Measurements from ENCODE around the gene EVX1.

The EVX1 gene

DNA sequence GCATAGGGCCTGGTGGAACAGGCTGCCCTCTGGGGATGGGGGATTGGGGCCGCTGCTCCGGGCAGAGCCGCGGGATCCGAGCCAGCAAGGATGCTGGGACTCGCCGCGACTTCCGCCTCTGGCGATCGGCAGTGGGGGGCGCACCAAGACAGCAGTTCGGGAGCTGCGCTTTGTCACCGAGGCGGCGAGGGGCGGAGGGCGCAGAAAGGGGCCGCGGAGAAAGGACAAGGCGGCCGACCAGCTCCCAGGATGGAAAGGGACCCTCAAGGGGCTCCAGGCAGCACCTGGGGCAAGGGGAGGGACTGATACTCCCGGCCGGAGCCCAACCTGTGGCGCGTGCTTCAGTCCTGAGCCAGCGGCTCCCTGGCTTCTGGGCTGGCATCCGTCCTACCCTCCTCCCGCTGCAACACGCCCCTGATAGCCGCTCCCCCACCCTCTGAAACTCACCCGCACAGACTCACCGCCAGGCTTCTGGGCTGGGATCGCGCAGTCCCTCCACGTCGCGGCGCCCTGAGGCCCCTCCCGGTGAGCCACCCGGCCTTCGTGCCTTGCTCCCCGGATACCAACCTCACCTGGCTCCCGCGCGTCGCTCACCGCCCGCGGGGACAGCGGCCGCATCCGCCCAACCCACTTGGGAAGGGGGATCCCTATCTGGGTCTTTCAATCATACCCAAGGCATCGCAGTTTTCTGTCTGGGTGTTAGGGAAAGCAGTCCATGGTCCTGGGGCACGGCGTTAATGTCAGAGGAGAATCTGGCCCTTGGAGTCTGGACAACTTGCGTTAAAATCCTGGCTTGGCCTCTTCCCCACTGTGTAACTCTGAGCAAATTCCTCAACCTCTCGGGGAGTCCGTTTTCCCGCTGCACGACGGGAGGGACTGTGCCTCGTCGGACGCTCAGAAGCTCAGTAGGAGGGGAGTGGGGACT is 7.0 kb upstream of the EVX1 start:
- no peak for DNase-seq

GRCh38 chr7:27237735-27238334 is 4.8 kb upstream of the EVX1 start:
- DNase-seq = no peak

- DNase-seq = no peak
Observed at GRCh38 chr7:27238979-27239386, 3.6 kb upstream of the EVX1 start.

DNA sequence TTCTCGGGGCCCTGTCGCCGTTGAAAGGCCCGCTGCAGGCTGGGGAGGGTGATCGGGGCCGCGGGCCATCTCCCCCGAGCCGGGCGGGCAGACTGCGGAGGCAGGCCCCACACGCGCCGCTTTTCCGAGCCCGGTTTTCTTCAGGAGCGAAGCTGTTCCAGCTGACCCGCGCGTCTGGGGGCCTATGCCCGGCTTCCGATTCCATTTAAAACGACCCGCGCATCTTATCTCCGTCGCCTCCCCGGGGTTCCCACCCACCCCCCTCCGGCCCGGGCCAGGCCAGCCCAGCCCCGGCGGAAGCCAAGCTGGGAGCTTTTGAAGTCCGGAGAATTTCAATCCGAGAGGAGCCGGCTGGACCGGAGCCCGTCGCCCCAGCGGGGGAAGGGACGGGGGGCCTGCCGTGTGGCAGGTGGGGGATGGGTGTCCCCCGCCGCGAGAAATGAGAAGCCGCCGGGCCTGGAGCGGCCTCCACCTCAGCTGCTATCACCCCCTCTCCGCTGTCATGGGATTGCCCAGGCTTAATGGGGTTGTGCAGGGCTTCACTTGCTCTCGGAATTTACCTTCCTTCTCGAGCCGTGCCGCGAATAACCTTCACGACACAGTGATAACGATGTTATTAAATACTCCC is 3.1 kb upstream of the EVX1 start:
- no peak for DNase-seq

- DNase-seq = no peak
Observed at GRCh38 chr7:27240015-27240731, 2.4 kb upstream of the EVX1 start.

DNA sequence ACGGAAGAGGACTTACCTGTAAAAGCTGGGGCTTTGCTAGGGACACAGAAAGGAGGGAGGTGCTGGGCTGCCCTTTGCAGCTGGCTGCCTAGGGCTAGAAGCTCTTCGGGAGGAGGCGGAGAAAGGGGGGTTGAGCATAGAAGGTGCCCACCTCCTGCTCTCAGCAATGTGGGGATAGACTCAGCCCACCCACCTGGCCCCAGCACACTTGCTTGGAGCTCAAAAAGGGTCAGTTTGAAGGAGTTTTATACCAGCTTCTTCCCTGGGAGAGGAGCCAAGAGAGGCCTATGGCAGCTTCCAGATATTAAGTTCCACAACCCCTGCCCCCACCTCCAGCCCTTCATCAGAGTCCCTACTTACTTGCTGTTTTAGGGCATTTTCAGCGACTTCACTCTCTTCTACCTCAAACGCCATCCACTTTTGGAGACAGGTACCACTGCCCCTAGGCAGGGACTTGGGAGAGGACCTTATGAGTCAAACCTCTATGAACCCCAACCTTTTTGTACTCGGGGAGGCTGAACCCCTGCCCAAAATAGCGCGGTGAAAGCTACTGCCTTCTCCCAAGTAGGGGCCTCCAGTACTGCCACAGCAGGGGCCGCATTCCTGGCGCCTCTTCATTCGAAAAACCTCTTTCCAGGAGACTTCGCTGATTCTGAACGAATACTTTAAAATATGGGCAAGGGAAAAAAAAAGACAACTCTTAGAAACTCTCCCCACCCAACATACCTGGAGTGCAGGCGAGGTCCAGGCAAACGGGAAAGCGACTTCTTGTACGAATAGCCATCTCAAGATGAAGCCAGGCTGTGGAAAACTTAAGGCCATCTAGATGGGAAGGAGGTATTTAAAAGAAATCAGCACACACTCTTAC is 1.2 kb upstream of the EVX1 start:
- no peak for DNase-seq

- no peak for DNase-seq
Observed at GRCh38 chr7:27242154-27242553, 448 bp upstream of the EVX1 start.

DNA sequence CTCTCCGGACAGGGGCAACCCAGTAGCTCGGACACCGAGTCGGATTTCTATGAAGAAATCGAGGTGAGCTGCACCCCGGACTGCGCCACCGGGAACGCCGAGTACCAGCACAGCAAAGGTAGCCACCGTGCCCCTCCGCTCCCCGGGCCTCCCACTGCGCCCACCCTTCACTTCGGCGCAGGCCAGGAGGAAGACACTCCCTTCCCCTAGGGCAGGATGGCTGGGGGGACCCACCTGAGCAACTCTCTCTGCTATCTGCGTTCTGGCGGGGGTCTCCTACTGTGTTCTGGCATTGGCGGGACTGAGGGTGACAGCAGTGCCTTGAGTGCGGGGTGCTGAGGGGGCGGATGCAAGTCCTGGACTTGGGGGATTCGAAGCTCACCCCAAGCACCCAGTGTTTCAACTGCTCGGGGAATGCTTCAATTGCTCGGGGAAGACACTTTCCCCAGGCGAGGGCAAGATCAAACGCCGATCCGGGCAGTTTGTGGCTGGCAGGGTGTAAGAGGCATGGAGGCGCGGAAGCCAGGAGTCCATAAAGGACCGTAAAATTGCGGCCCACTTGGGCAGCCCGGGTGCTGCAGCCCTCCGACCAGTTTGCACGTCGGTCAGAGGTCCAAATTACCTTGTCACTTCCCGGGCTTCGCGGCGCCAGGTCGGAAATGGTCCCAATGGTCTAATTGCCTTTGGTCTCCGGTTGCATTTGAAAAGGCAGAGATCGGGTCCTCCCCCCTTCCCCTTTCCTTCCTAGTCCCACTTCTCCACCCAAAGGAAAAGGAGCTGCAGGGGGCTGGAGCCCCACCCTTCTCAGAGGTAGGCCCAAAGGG is 950 bp downstream of the EVX1 start:
- DNase-seq = no peak

- no peak for DNase-seq
Observed at GRCh38 chr7:27244488-27245123, 2.0 kb downstream of the EVX1 start.

DNA sequence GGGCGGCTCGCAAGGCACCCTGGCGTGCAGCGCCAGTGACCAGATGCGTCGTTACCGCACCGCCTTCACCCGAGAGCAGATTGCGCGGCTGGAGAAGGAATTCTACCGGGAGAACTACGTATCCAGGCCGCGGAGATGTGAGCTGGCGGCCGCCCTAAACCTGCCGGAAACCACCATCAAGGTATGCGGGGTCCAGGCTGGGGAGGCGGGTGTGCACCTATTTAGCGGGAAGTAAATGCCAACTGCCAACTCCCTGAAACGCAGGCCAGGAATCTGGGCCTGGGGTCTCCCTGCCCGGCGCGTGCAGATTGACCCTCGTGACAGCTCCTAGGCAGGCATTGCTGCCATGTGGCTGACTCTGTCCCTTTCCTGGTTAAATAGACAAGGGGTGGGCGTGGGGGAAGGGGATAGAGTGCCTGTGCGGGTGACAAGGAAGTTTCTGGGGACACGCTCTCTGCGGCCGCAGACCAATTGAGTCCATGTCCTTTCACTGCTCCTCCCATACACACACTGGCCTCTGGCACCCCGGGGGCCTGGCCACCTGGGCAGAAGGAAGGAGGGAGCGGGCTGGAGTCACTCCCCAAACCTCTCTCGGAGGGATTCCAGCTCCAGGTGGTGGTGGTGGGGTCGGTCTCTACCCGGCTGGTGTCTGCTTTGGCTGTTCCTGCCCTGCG is 2.7 kb downstream of the EVX1 start:
- no peak for DNase-seq

DNA sequence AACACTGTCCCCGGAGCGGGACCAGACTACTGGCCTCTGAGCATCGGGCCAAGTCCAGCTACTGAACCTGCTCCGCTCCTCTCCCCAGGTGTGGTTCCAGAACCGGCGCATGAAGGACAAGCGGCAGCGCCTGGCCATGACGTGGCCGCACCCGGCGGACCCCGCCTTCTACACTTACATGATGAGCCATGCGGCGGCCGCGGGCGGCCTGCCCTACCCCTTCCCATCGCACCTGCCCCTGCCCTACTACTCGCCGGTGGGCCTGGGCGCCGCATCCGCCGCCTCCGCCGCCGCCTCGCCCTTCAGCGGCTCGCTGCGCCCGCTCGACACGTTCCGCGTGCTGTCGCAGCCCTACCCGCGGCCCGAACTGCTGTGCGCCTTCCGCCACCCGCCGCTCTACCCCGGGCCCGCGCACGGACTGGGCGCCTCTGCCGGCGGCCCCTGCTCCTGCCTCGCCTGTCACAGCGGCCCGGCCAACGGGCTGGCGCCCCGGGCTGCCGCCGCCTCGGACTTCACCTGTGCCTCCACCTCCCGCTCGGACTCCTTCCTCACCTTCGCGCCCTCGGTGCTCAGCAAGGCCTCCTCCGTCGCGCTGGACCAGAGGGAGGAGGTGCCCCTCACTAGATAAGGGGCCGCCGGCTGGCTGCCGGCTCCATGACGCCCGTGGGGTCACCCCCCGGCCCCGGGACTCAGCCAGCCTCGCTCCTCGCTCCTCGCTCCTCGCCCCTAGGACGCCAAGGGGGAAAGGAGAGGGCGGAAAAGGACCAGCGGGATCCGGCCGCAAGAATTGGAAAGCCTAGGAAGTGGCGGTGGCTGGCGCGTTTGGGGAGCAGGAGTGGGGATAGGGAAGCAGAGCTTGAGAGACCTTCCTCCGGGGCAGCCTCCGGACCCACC is 3.4 kb downstream of the EVX1 start:
- DNase-seq = no peak

- DNase-seq = no peak
Observed at GRCh38 chr7:27247000-27247399, 4.4 kb downstream of the EVX1 start.

- DNase-seq = no peak
Observed at GRCh38 chr7:27247452-27248426, 5.1 kb downstream of the EVX1 start.

DNA sequence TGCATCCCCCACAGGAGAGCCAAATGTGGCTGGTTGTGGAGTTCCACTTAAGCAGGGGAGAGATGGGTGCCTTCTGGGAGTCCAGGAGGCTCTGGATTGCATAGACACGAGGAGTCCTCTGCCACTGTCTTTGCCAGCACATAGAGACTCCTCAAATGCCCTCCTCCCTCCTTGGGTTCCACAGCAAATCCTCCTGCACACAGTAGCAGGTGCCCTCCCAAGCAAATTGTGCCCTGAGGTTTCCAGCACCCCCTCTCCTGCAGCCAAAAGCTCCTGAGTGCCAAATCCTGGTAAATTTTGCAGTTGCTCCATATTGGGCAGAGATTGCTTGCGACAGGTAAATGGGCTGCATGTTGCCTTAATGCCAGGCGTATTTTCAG is 5.8 kb downstream of the EVX1 start:
- no peak for DNase-seq

- DNase-seq = no peak
Observed at GRCh38 chr7:27248911-27249723, 6.5 kb downstream of the EVX1 start.

DNA sequence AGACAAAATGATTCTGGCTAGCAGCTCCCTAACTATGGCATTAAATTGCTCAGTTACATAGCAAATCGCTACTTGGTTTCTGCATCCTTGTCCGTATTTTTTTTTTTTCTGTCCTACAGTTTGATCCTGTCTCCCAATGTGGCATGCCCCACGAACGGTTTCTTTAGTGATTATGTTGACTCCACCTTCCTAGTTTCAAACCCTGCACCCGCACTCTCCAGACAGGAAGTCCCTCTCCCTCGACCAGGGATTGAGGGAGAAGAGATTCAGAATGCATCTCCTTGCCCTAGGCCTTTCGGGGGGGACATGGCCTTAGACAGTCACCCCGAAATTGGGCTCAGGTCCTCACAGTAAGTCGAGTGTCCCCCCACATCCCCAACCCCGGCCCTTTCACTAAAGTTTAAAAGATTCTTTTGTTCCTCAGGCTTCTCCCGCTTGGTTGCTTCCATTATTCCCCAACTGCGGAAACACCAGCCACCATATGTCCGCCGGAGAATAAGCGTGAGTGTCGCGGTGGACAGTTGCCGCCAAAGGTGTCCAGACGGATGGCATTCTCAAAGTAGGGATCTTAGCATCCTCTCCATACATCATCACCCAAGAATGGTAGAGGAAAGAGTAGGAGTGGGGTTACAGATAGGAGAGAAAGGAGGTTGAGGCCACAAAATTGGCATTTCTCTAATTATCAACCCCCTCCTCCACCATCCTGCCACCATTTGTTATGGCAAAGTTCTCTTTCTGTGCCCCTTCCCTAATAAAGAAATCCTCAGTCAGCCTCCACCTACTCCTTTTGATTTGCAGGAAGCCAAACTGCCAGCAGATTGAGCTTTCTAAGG is 7.3 kb downstream of the EVX1 start:
- no peak for DNase-seq
